Right lobe of liver (tissue), 4 donors: ENCODE measurements around the gene TNS1.

Source experiments
- CTCF ChIP-seq, 4 donors: fragments of 200-600 bp in 3 of 4; fragments of 450-650 bp in 1 of 4; IDR thresholded peaks; one replicate each; pipeline versions ENCODE4 v1.5.1 to v1.8.0; 2016 to 2022; ENCODE audit warnings: antibody characterized with exemption in 4 of 4, mild to moderate bottlenecking in 2 of 4
- POLR2A ChIP-seq: fragments of 450-650 bp; IDR thresholded peaks from one replicate; pipeline ENCODE4 v1.6.1; 2017; ENCODE audit warnings: antibody characterized with exemption, mild to moderate bottlenecking
- donor health status: DM: no; HTN: no; CAD: no.
- donor health status: DM: no; HTN: no; CAD: no.
- donor health status: DM: no; HTN: yes; CAD: no.

GRCh38 chr2:217934321-217935131, 68.3 kb downstream of the TNS1 start:
- TF ChIP-seq CTCF (IDR thresholded peaks at IDR 0.05): no peak
- no peak for TF ChIP-seq POLR2A
